Measurements from ENCODE around the gene CHP2. TPM values are rescaled to one million over a fixed set of nuclear protein-coding genes. Genes with fewer than 3 reads are reported as not detected.
"Not testable (repeated sequence)": the region's sequence is repeated elsewhere in the genome, so short reads cannot be mapped to it uniquely, and the experiment has no call there.

CHP2 gene
- total RNA-seq, 1 experiment from 2014 or later = 1.4 TPM

GRCh38 chr16:23748630-23749029 is 6.2 kb upstream of the CHP2 start:
- Histone ChIP-seq H3K56ac (ENCODE audit: insufficient read length, low read depth, low read length) (no peak overlapping the region), H3K27me3 (ENCODE audit: insufficient read depth, low read length) (no peaks in the 10 kb centered on the region)
- H3K4me3 Mint-ChIP-seq = no peak overlapping the region

GRCh38 chr16:23751053-23751452 is 3.8 kb upstream of the CHP2 start:
- not testable (repeated sequence) for H3K56ac ChIP-seq (ENCODE audit: insufficient read length, low read depth, low read length); H2AK5ac ChIP-seq (ENCODE audit: insufficient read length, low read length); H2BK120ac ChIP-seq (ENCODE audit: low read depth, low read length, poor library complexity, severe bottlenecking); H3K79me2 ChIP-seq (ENCODE audit: insufficient read depth, low read length); H2BK20ac ChIP-seq (ENCODE audit: low read depth, low read length, poor library complexity, severe bottlenecking); H3K27ac ChIP-seq (ENCODE audit: insufficient read length, low read depth, low read length); H3K4ac ChIP-seq (ENCODE audit: low read depth, low read length); H2BK12ac ChIP-seq (ENCODE audit: insufficient read length, low read depth, low read length); H3K4me3 Mint-ChIP-seq; H4K8ac ChIP-seq (replicated peaks; ENCODE audit: insufficient read length, low read depth, low read length); H3K9me3 Mint-ChIP-seq; H3K9ac ChIP-seq (ENCODE audit: extremely low read depth, insufficient read length, low read length); H3K4me1 ChIP-seq (ENCODE audit: insufficient read depth, low read length); H3K4me1 Mint-ChIP-seq; H3K9me3 ChIP-seq (ENCODE audit: control insufficient read depth, low read depth, low read length); H2AFZ ChIP-seq (ENCODE audit: low read length); H2BK15ac ChIP-seq (ENCODE audit: low read depth, low read length); H3K27me3 ChIP-seq (ENCODE audit: insufficient read depth, low read length); DNase-seq; H3K14ac ChIP-seq (ENCODE audit: insufficient read depth, low read length); H3T11ph ChIP-seq (ENCODE audit: low read length); H3K79me1 ChIP-seq (ENCODE audit: insufficient read depth, low read depth, low read length, poor library complexity, severe bottlenecking); H4K20me1 ChIP-seq (ENCODE audit: control insufficient read depth, insufficient read depth, insufficient read length); H3K36me3 Mint-ChIP-seq (ENCODE audit: insufficient read depth in 1 of 3, low read depth in 3 of 3); H3K18ac ChIP-seq (ENCODE audit: insufficient read length, low read depth, low read length); H4K91ac ChIP-seq (ENCODE audit: insufficient read length, low read depth, low read length); H4K5ac ChIP-seq (ENCODE audit: insufficient read length, low read depth, low read length); H3K23ac ChIP-seq (ENCODE audit: insufficient read length, low read depth, low read length); H2BK5ac ChIP-seq (ENCODE audit: insufficient read length, low read length); H3K4me2 ChIP-seq (ENCODE audit: insufficient read depth, insufficient read length, low read length); H3K23me2 ChIP-seq (ENCODE audit: insufficient read length, low read depth, low read length, poor library complexity, severe bottlenecking); H3K27ac Mint-ChIP-seq
- no CpG with 5 or more reads among the region's 1 CpG for WGBS (ENCODE audit: extremely low coverage, insufficient read length, low lambda C conversion rate)
- peaks cover 37% of the 10 kb centered on the region for H3K27me3 Mint-ChIP-seq (ENCODE audit: low read depth)

More at GRCh38 chr16:23748630-23749029, 6.2 kb upstream of the CHP2 start:
- H2BK20ac ChIP-seq (ENCODE audit: low read depth, low read length, poor library complexity, severe bottlenecking) = no peak overlapping the region
- WGBS (ENCODE audit: extremely low coverage, insufficient read length, low lambda C conversion rate) = no CpG with 5 or more reads among the region's 1 CpG
- H3K27ac ChIP-seq (ENCODE audit: insufficient read length, low read depth, low read length) = no peak overlapping the region
- no peak overlapping the region for H4K91ac ChIP-seq (ENCODE audit: insufficient read length, low read depth, low read length)
- no peaks in the 10 kb centered on the region for H3K23me2 ChIP-seq (ENCODE audit: insufficient read length, low read depth, low read length, poor library complexity, severe bottlenecking)
- H3K4me2 ChIP-seq (ENCODE audit: insufficient read depth, insufficient read length, low read length) = no peak overlapping the region
- no peak overlapping the region for H2BK12ac ChIP-seq (ENCODE audit: insufficient read length, low read depth, low read length)
- no peak overlapping the region for H2BK5ac ChIP-seq (ENCODE audit: insufficient read length, low read length)
- H4K20me1 ChIP-seq (ENCODE audit: control insufficient read depth, insufficient read depth, insufficient read length) = no peaks in the 10 kb centered on the region
- H3K18ac ChIP-seq (ENCODE audit: insufficient read length, low read depth, low read length) = no peak overlapping the region
- no peak overlapping the region for H3K14ac ChIP-seq (ENCODE audit: insufficient read depth, low read length)
- no peak overlapping the region for H3K9ac ChIP-seq (ENCODE audit: extremely low read depth, insufficient read length, low read length)
- H3K79me1 ChIP-seq (ENCODE audit: insufficient read depth, low read depth, low read length, poor library complexity, severe bottlenecking) = no peaks in the 10 kb centered on the region
- H3K4ac ChIP-seq (ENCODE audit: low read depth, low read length) = no peak overlapping the region
- H3K36me3 Mint-ChIP-seq (ENCODE audit: insufficient read depth in 1 of 3, low read depth in 3 of 3) = no peaks in the 10 kb centered on the region
- H2BK15ac ChIP-seq (ENCODE audit: low read depth, low read length) = no peak overlapping the region
- no peak overlapping the region for H2AK5ac ChIP-seq (ENCODE audit: insufficient read length, low read length)
- no peak for DNase-seq
- no peak overlapping the region for H4K8ac ChIP-seq (replicated peaks; ENCODE audit: insufficient read length, low read depth, low read length)
- no peaks in the 10 kb centered on the region for H3K4me1 Mint-ChIP-seq
- H3K9me3 ChIP-seq (ENCODE audit: control insufficient read depth, low read depth, low read length) = no peaks in the 10 kb centered on the region
- TF ChIP-seq, protein P1, sequence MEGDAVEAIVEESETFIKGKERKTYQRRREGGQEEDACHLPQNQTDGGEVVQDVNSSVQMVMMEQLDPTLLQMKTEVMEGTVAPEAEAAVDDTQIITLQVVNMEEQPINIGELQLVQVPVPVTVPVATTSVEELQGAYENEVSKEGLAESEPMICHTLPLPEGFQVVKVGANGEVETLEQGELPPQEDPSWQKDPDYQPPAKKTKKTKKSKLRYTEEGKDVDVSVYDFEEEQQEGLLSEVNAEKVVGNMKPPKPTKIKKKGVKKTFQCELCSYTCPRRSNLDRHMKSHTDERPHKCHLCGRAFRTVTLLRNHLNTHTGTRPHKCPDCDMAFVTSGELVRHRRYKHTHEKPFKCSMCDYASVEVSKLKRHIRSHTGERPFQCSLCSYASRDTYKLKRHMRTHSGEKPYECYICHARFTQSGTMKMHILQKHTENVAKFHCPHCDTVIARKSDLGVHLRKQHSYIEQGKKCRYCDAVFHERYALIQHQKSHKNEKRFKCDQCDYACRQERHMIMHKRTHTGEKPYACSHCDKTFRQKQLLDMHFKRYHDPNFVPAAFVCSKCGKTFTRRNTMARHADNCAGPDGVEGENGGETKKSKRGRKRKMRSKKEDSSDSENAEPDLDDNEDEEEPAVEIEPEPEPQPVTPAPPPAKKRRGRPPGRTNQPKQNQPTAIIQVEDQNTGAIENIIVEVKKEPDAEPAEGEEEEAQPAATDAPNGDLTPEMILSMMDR (conservative IDR thresholded peaks at IDR 0.05) = no peak
- H2BK120ac ChIP-seq (ENCODE audit: low read depth, low read length, poor library complexity, severe bottlenecking) = no peak overlapping the region
- H4K5ac ChIP-seq (ENCODE audit: insufficient read length, low read depth, low read length) = no peak overlapping the region
- H3K23ac ChIP-seq (ENCODE audit: insufficient read length, low read depth, low read length) = no peak overlapping the region
- H3K9me3 Mint-ChIP-seq = no peaks in the 10 kb centered on the region
- H3K27ac Mint-ChIP-seq = no peak overlapping the region
- peaks cover 26% of the 10 kb centered on the region for H3K27me3 Mint-ChIP-seq (ENCODE audit: low read depth)
- no peak overlapping the region for H3T11ph ChIP-seq (ENCODE audit: low read length)
- no peaks in the 10 kb centered on the region for H3K4me1 ChIP-seq (ENCODE audit: insufficient read depth, low read length)
- H3K79me2 ChIP-seq (ENCODE audit: insufficient read depth, low read length) = no peaks in the 10 kb centered on the region
- H2AFZ ChIP-seq (ENCODE audit: low read length) = no peak overlapping the region
